Measurements from ENCODE around the gene PLSCR4.

PLSCR4 gene

DNA sequence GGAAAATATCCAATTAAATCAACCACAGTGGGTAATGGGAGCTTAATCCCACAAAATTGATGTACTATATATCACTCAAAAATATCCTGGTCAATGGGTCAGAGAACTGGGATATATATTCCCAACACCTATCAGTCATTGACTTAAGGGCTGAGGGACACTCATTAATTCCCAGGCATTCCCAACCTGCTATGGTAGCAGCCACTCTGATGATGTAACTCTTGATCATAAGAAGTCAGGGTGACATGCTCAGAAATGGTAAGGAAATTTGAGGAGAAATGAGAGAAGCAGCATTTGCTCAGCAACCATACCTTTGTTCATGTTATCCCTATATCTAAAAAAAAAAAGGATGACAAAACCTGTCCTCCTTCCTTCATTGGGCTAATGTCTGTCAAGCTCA is 86.8 kb downstream of the PLSCR4 start:
- in situ Hi-C loops (cut with MboI; ENCODE audit: low sequenced_read_pairs): no loop called here

DNA sequence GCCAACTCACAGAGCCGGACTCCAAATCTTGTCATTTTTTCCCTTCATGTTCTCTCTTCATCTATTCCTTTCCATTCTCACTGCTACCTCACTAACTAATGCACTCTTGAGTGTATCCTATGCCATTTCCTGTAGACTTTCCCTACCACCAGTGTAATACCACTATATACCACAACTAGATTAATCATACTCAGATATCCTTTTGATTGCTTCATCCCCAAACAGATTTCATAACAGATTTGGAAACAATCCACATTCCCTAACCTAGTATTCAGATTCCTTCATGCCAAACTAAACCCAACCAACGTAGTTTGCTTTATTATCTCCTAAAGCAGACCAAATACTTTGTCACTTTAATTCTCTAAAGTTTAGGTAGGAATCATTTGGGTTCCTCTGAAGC is 87.3 kb downstream of the PLSCR4 start:
- in situ Hi-C loops (cut with MboI; ENCODE audit: low sequenced_read_pairs): no loop called here

DNA sequence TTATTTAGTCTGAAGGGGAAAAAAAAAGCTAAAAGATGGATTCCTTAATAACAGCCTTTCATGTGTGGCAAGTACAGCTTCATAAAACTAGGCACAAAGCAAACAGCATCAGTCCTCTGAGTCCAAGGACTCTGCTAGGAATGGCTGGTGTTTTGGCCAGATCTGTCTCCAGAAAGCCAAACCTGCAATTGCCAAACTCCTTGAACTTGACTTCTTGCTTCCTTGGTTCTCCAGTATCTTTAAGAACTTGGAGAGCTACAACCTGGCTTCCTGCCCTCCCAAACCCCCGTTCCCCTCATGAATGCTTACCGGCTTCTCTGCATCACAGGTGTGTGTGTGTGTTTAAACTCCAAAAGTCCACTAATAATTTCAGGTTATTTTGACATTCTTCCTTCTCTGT is 88.3 kb downstream of the PLSCR4 start:
- in situ Hi-C loops (cut with MboI; ENCODE audit: low sequenced_read_pairs): no loop called here

DNA sequence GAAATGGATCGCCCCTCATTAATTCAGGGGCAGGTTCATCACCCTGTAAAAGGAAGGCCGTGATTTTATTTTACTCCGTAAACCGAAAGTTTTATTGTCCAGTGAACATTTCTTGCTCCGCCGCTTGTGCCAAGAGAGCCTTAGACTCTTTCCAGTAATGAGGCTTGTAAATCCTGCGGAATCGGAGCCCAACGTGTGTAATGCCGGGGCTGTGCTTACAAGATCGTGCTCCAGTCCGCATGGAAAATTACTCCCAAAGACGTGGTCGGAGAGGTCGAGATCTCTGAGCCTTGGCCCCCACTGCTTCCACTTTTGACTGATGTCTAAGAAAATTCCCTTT is 89.3 kb downstream of the PLSCR4 start:
- in situ Hi-C loops (cut with MboI; ENCODE audit: low sequenced_read_pairs): no loop called here

DNA sequence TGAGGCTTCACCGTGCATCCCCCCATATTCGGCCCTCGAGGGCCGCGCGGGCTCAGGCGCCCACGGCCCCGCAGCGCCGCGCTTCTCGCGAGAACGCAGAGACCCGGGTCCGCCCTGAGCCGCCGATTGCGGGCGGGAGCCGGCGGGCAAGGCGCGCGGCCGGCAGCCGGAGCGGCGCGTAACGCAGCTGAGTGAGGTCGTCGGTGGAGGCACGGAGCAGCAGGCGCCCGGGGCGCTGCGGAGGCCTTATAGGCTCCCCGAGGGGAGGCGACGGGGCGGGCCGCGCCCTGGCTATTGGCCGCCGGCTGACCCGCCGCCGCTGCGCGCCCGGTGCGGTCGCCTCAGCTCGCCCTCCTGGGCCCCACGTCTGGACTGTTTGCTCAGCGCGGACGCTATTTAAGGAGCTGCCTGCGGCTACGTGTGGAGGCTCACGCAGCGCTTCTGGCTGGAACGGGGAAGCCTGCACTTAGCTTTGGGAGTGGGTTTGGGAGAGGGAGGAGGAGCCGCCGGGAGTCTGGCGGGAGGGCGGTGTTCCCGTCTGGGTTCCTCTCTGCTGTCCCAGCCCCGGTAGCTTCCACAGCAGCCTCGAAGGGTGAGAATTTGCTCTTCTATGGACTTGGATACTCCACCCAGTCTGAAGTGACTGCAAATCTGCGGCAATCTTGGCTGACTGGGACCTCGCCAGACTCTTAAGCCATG is 89.8 kb downstream of the PLSCR4 start, which contains the start of gene PLOD2:
PLOD2 (minus strand) TSS at position 221 of the 699 bp plus-strand sequence; CDS start at position 26, 195 bp downstream.
- in situ Hi-C loops (cut with MboI; ENCODE audit: low sequenced_read_pairs): no loop called here

DNA sequence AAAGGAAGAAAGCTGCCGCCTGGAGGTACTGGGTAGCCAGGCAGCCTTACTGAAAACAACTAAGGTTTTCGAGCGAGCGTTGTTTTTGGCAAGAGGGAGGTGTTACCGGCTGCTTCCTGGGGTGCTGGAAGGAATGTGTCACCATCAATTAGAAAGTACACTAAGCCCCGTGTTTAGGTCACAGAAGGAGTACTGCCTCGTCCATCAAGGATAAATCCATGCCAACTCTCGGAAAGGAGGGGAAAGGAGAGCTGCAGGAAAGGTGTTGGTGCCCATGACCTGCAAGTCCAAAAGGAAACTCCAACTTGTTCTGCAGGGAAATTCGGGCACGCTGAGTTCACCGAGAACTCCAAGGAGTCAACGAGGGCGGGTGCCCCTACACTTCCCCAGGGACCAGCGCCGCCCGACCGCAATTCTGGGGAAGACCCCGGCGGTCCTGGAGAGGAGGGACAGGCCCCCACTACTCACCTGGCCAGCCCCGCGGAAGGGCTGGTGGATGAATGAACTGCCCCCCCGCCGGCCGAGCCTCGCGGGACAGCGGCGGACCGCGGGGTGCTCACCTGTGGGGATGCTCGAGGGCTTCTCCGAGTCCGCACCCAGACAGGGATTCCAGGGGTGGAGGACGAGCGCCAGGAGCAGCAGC is 90.5 kb downstream of the PLSCR4 start:
- in situ Hi-C loops (cut with MboI; ENCODE audit: low sequenced_read_pairs): no loop called here

DNA sequence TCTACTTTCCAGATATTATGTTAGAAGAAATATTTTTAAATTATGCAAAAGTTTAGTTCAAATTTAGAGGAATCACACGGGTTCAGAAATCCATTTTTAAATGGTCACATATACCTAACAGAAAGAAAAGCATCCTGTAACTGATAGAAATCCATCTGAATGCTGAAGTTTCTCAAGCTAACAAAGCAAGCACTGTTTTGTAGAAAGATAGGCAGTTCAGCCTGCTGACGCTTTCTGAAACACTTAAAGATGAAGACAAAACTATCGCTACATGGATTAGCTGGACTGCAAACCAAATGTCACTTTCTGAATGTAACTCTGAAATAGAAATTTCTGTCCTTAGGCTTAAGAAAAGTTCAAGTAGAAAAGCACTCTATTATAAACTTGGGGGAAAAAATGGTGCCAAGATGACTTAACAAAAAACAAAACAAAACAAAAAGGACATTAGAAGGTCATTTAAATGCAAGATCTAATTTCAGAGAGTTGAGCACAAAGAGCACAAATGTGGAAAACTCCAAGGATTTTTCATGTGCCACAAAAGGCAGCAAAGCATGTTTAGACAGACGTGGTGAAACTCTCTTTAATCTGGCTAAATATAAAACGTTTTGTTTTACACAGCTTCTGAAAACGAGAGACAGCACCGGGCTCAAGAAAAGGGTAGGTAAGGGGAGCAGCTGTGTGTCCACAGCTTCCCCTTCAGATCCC is 91.1 kb downstream of the PLSCR4 start:
- in situ Hi-C loops (cut with MboI; ENCODE audit: low sequenced_read_pairs): no loop called here

DNA sequence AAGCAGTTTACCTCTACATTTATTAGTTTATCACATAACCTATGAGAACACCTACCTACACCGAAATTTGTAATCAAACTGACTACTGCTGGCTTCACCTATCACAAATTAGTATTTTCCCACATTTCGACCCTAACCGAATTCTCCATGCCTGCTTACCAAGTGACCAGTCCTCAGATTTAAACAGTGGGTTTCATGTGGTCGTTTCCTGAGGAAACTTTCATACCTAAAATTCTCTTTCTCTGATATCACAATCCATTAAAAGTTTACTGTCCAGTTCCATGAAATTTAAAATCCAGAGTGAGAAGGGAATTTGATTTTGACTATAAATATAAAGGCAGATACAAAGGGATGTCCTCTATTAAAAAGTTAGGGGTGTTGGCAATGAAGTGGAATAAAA is 91.9 kb downstream of the PLSCR4 start:
- in situ Hi-C loops (cut with MboI; ENCODE audit: low sequenced_read_pairs): no loop called here

DNA sequence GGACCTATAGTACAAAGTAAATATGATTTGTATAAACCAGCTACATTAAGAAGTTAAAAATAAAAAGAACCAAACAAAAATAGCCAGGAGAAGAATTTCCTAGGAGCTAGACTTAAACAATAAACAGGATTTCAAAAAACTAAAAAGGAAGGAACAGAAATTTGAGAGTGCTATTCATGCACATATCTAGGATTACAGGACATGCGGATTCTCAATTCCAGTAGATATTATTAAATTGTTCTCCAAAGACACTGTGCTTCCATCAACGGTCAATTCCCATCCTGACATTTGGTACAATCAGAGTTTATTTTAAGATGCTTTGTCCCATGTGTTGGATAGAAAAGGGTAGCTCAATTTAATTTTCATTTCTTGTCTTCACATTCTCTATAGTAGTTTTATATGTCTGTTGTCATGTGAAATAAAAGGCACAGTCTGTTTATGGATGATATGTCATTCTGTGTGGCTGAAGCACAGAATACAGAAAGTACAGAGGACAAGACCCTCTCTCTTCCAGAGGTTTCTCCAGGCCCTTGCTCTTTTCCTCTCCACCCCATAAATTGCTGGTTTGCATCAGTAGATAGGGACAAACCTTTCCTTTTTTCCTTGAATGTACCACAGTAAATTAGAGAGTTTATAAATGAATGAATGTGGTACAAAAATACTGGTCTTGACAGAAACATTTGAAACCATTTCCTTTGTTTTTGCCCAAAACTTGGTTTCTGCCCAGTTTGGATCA is 93.4 kb downstream of the PLSCR4 start:
- in situ Hi-C loops (cut with MboI; ENCODE audit: low sequenced_read_pairs): no loop called here

DNA sequence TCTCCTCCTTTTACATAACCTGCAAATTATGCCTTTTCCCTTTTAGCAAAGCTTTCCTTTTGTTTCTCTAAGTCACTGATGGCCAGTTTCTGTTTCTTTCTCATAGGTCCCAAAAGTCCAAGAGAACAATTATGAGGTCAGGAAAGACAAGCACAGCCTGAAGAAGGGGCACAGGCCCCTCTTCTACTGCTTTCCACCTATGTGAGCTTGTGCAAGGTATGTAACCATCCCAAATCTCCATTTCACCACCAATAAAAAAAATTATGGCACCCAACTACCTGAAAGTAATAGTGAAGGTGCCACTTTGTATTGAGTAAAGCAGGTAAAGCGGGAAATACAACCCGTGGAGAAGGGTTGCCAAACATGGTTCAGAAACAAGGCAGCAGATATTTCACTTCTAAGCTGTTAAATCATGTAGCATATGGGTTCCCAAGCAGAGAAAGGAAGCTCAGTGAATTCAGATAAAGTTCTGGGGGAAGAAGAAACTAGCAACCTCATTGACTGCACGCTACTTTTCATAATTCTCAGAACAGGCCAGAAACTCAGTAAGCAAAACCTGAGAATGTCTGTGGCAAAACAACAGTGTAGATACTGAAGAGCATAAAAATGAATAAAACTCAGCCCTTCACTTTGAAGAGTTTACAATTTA is 94.1 kb downstream of the PLSCR4 start:
- in situ Hi-C loops (cut with MboI; ENCODE audit: low sequenced_read_pairs): no loop called here

DNA sequence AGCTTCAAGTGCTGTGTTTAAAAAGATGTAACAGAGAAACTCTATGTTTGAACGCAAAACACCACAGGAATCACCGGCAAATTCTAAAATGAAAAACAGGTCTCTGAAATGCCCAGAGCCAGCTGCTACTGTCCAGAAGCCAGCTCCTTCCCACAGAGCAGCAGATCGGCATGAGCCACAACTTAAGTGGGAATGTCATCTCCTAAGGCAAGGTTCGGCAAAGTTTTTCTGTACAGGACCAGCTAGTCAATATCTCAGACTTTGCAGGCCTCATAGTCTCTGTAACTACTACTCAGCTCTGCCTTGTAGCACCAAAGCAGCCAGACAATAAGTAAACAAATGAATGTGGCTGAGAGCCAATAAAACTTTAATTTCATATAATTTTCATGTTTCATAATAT is 94.8 kb downstream of the PLSCR4 start:
- in situ Hi-C loops (cut with MboI; ENCODE audit: low sequenced_read_pairs): no loop called here

DNA sequence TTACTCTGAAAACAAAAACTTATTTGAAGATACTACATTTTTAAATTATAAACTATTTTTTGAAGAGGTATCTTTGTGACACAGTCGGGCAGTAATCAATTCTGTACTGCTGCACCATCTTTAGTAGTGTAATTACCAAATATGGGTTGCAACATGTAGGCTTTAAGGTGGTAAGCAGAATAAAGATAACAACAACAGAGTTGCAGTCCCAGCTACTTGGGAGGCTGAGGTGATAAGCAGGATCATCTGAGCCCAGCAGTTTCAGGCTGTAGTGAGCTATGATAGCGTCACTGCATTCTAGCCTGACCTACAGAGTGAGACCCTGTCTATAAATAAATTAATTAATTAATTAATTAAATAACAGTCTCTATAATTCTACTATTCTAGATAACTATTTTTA is 95.9 kb downstream of the PLSCR4 start:
- in situ Hi-C loops (cut with MboI; ENCODE audit: low sequenced_read_pairs): no loop called here

DNA sequence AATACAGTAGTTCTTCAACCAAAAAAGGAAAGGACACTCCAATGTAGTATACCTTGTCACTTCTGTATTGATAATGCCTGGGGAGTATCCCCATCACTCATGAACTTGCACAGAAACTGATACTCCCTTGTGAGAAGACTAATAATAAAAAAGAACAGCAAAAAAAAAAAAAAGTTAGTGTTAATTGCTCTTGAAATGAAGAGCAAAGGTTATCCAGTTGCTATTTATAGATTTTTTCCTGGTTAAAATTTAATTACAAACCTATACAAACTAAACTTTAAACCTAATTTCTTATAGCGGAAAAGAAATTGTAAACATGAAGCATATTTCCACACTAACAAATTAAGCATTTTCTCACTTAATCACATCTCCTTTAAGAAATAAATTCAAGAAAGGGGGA is 96.6 kb downstream of the PLSCR4 start:
- in situ Hi-C loops (cut with MboI; ENCODE audit: low sequenced_read_pairs): no loop called here

DNA sequence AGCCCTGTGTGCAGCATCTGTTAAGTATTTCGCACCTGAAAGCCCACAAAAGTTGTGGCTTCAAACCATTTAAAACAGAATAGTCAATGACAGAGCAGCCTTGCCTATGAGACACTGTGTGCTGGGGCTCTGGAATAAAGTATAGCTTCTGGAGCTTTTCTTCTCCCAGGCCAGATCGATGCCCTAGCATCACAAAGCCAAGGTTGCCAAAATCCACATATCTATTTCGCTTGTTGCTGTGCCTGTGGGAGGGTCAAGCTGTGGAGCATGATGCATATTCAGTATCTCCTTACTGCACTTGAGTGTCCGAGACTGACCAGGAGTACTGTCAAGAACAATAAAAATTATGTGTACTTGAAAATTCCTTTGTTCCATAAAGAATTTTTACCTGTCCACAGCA is 97.5 kb downstream of the PLSCR4 start:
- in situ Hi-C loops (cut with MboI; ENCODE audit: low sequenced_read_pairs): no loop called here

DNA sequence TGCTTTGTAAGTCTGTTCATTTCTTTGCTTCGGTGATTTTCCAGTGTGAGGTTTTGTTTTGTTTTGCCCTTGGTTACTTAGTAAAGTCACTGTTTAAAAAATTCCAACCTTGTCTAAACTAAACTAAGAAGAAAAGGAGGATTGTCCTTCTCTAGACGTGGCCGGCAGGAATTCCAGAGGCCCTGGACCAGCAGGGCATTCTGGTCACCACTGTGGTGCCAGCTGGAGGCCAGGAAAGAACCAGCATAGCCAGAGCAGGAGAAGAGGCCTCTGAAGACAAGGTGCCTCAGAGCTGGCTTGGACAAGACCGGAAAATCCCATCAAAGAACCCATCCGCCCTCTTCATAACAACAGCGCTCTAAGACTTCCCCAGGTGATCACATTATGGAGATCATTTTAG is 98.1 kb downstream of the PLSCR4 start:
- in situ Hi-C loops (cut with MboI; ENCODE audit: low sequenced_read_pairs): no loop called here

DNA sequence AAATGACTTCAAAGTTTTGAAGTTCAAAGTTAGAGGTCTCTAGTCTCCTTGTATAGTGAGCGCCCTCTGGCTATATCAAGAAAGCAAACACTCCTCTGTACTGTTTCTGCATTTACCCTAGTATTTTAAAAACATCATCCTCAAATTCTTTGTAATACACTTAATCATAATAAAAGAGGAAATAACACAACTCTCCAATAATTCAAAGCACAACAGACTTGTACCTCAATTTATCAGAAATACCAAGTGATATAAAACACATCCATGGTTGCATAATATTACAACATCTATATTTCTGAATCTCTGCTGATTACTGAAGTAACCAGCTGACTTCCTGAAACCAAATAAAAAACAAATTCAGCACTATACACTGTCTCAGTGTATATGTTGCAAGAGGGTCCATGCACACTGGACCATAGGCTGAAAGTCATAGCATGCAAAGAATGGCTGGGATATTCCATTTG is 102.4 kb downstream of the PLSCR4 start:
- in situ Hi-C loops (cut with MboI; ENCODE audit: low sequenced_read_pairs): no loop called here

DNA sequence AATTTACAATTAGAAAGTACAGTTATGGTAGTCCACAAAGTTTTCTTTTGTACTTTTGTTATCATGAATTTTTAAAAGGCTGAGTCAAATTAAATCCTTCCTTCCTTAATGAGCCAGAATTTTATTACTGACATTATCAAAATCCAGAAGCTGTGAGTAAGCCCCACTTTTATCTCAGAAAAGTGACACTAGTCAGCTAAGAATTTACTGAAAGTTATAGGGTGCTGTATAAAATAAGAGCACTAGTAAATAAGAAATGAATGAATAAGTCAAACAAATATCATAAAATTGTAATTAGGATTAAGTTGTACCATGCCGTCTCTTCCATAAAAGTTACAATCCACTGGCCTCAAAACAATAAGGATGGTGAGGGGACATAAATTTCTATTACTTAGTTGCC is 105.3 kb downstream of the PLSCR4 start:
- in situ Hi-C loops (cut with MboI; ENCODE audit: low sequenced_read_pairs): no loop called here

DNA sequence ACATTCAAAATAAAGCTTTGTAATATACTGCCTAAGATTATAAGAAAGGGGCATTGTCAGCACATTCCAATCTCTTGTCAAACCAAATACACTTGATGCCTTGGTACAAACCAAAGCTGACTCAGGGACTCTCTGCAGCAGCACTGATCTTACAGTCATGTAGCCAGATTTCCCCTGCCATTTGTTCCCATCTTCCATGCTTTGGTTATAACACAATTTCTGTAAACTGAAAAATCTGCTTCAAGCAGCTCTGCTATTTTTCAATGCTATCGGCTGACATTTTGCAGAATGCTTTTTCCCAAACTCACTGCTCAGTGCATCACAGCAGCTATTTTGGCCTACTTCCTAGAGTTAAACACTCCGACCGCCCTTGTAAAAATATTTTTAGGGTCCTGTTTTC is 108.1 kb downstream of the PLSCR4 start:
- in situ Hi-C loops (cut with MboI; ENCODE audit: low sequenced_read_pairs): no loop called here

Measured in HL-60/S4 treated with phorbol 12-myristate 13-acetate at 8.2 ng/mL for 4 days and 3 days (cell line).